ENCODE results near the gene LIN7A.

- TF ChIP-seq CTCF (IDR thresholded peaks at IDR 0.05) = no peak
- TF ChIP-seq ZFX (IDR thresholded peaks at IDR 0.05; ENCODE audit: borderline replicate concordance) = no peak
Observed at GRCh38 chr12:80754274-80754673, 183.5 kb downstream of the LIN7A start.
